HG02884 (cell line): Measurements from ENCODE around the gene CFAP251.

Experiments
- ATAC-seq: cut with Tn5 transposase; IDR thresholded peaks from one replicate; pipeline ENCODE4 v1.9.1; 2021; ENCODE audit warnings: mild to moderate bottlenecking, moderate library complexity; ENCODE audit not compliant: unreplicated experiment

CFAP251 gene

DNA sequence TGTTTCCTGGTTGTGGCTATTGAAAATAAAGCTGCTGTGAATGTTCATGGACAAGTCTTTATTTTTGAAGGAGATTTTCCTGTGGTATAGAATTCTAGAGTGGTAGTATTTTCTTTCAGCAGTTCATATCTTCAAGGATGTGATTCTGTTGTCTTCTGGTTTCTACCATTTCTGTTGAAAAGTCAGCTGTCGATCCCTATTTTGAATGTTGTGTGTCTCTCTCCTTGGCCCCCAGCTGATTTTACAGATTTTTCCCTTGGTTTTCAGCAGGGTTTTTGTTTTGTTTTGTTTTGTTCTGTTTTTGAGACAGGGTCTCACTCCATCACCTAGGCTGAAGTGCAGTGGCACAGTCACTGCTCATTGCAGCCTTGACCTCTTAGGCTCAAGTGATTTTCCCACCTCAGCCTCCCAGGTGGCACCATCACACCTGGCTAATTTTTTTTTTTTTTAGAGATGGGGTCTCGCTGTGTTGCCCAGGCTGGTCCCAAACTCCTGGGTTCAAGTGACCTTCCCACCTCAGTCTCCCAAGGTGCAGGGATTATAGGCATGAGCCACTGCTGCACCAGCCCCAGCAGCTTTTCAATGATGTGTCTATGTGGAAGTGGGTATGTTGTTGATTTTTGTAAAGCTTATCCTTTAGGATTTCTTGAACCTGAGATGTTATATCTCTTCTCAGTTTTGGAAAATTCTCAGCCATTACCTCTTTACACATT is 28.1 kb downstream of the CFAP251 start:
- no peak for ATAC-seq

GRCh38 chr12:121947981-121948380 is 29.6 kb downstream of the CFAP251 start:
- no peak for ATAC-seq

DNA sequence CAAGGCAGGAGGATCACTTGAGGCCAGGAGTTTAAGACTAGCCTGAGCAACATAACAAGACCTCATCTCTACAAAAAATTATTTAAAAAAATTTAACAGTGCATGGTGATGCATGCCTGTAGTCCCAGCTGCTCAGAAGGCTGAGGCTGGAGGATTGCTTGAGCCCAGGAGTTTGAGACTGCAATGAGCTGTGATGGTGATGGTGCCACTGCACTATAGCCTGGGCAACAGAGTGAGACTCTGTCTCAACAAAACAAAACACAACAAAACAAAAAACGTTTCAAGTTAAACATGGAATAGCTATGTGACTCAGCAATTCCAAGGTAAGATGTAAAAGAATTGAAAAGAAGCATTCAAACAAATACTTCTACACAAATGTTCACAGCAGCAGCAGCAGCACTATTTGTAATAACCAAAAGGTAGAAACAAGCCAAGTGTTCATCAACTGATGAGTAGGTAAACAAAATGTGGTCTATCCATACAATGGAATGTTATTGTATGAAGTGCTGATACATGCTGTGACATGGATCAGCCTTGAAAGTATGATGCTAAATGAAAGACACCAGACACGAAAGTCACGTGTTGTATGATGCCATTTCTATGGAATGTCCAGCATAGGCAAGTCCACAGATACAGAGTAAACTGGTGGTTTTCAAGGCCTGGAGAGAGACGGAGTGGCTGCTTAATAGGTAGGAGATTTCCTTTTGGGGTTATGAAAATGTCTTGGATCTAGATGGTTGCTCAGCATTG is 31.4 kb downstream of the CFAP251 start:
- no peak for ATAC-seq

- ATAC-seq, result no peak
These were observed 34.8 kb downstream of the CFAP251 start for GRCh38 chr12:121953117-121953692.

DNA sequence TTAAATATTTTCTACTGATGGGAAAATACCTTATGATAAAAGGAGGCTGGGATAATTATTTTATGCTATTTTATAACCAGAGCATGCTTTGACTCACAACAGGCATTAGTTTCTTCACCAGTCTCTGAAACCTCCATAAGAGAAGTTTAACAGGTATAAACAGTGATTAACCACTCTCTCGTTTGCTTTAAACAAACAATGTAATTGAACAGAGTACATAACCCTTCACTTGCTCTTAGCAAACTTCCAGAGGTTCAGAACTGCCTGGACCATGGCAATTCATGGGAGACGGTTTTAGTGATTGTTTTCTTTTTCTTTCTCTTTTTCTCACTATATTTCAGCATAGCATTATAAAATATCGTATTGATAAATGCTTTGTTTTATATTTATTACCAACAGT is 35.3 kb downstream of the CFAP251 start:
- ATAC-seq, result no peak

- ATAC-seq, result no peak
These were observed 37.2 kb downstream of the CFAP251 start for GRCh38 chr12:121955258-121956237.

DNA sequence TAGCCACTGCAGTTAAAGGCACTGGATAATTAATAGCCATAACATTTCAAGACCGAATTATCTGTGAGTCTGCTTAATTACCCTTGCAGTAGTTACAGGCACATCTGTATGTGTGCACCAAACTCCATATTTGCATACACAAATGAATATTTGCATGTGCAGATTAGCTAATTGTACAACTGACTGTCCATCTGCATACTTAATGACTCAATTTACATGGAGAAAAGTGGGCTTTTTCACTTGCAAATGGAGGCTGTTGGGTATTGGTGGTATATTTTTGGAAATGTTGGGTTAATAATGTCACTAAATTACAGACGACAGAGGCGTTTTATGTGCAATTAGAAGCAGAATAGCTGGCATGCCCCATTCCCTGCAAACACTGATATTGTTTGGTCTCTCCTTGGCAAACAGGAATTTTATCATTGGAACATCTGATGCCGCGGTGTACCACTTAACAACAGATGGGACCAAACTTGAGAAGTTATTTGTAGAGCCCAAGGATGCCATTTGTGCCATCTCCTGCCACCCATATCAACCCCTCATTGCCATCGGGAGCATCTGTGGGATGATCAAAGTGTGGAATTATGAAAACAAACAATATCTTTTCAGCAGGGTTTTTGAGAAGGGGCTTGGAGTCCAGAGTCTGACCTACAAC is 39.6 kb downstream of the CFAP251 start:
- no peak for ATAC-seq

DNA sequence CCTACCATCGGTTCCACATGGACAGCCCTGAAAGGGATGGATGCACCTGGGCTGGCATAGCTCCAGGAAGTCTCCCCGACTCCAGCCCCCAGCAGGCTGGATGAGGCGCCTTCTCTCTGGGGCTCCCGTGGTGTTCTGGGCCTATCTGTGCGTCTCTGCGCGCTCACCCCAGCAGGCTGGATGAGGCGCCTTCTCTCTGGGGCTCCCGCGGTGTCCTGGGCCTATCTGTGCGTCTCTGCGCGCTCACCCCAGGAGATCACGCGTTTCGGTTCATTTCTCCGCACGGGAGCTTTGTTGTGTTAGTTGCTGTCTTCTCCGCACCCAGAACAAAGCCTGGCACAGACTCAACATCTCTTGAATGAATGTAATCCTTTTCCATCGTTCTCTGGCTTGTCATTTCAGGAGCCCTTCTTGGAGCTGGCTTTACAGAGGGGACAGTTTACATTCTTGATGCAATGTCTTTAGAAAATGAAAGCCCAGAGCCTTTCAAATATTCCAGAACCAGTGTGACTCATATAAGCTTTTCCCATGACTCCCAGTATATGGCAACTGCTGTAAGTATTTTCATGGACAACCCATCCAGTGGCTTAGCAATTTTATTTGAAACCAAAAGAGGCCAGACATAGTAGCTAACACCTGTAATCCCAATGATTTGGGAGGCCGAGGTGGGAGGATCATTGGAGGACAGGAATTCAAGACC is 40.3 kb downstream of the CFAP251 start:
- ATAC-seq, result no peak

GRCh38 chr12:121960541-121960940 is 42.1 kb downstream of the CFAP251 start:
- ATAC-seq, result no peak

DNA sequence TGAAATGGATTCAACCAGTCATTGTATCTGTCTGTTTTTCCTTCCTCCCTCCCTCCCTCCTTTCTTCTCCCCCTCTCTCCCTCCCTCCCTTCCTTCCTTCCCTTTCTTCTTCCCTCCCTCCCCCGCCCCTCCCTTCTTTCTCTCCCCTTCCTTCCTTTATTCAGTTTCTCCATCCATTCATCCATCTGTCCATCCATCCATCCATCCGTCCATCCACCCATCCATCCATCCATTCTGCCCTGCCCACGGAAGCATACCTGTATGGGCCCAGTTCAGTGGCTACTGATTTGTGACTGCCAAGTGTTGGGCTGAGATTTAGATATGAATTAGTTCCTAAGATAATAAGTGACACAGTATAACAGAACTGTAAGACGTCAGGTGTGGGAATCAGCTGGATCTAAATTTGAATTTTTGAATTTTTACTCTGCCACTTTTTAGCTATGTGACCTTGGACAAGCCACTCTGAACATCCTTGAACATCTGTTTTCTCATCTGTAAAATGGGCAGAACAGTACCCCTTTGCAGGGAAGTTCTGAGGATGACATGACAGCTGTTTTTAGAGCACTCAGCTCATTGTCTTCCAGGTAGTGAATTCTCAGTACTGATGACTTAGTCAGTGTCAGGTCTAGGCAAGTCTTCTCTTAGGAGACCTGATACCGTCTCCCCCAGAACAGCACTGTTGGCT is 42.9 kb downstream of the CFAP251 start:
- no peak for ATAC-seq

GRCh38 chr12:121963341-121964018 is 45.1 kb downstream of the CFAP251 start:
- no peak for ATAC-seq

DNA sequence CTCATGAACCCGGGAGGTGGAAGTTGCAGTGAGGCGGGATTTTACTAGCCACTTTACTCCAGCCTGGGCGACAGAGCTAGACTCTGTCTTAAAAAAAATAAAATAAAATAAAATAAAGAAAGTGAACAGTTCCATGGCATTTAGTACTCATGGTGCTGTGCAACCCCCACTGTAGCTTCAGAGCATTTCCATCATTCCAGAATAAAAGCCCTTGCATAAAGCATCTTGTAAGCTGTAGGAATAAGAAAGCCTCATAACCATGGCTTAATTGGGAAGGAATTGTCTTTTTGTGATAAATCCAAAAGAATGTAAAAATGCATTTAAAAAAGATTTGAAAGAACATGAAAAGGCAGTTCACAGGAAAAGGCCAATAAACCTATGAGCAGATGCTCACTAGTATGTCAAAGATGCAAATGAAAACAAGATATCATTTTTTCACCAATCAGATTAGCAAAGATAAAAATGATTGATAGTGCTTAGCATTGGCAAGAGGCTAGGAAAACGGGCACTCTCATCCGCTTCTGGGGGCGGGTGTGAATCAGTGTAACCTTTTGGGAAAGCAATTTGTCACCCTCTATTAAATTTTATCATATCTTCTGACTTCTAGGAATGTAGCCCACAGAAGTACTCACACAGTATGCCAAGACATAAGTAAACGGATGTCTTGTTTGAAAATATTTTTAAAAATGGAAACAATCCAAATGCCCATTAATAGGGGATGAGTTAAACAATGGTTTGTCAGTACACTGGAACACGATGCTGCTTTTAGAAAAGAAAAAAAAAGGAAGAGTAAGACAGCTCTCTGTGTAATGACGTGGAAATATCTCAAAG is 46.6 kb downstream of the CFAP251 start:
- no peak for ATAC-seq

DNA sequence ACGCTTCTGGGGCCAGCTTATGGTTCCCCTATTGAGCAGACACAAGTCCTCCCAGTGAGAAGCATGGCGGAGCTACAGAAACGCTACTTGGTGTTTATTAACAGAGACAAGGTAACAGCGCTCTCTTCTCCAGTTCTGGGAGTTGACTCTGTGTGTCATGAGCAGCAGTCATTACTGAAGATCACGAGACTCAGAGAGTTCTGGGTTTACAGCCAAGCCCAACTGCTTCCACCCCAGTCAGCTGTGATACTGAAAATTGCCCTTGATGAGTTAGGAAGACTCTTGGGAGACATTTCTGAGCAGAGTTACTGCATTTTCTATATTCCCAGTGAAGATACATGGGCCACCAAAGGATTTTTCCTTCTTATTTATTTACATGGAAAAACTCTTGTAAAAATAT is 48.6 kb downstream of the CFAP251 start:
- ATAC-seq, result no peak

GRCh38 chr12:121968876-121969275 is 50.5 kb downstream of the CFAP251 start:
- no peak for ATAC-seq

GRCh38 chr12:121969726-121970125 is 51.3 kb downstream of the CFAP251 start:
- ATAC-seq, result no peak

DNA sequence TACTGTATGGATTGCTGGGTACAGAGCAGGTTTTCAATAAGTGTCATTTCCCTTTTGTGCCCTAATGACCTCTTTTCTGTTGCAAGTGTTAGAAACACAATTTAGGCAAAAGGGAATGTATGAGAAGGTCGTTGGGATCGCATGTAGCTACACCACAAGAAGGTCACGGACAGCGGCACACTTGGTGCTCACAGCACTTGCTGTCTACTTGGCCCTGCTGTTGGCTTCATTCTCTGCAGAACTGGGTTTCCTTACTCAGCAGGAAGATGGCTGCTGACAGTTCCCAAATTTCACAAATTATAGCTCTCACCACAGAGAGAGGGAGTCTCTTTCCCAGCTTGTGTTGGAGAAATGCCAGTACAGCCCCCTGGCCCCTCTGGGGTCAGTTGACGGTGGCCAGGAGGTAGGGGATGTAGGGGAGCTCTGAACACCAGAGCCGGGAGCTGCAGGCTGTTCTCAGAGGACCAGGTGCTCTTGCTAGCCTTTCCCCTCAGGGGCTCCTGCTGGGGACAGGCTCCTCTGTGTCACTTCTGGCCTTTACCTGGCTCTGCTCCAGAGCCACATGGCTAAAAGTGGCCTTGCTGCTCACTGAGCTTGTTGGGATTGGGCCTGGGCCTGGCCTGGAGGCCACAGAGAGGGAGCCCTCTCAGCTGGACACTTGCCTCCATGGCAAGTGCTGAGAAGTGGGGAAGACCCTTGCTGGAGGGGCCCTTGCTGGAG is 52.3 kb downstream of the CFAP251 start:
- no peak for ATAC-seq
